ENCODE measurements around the gene MAPK8IP1.

The MAPK8IP1 gene

GRCh38 chr11:45927684-45928413, 42.4 kb downstream of the MAPK8IP1 start:
- DNase-seq: no peak

GRCh38 chr11:45928535-45929215, 43.2 kb downstream of the MAPK8IP1 start:
- no peak for DNase-seq

GRCh38 chr11:45929486-45930030, 44.1 kb downstream of the MAPK8IP1 start:
- DNase-seq: no peak

GRCh38 chr11:45930031-45930794, 44.8 kb downstream of the MAPK8IP1 start:
- DNase-seq: no peak

DNA sequence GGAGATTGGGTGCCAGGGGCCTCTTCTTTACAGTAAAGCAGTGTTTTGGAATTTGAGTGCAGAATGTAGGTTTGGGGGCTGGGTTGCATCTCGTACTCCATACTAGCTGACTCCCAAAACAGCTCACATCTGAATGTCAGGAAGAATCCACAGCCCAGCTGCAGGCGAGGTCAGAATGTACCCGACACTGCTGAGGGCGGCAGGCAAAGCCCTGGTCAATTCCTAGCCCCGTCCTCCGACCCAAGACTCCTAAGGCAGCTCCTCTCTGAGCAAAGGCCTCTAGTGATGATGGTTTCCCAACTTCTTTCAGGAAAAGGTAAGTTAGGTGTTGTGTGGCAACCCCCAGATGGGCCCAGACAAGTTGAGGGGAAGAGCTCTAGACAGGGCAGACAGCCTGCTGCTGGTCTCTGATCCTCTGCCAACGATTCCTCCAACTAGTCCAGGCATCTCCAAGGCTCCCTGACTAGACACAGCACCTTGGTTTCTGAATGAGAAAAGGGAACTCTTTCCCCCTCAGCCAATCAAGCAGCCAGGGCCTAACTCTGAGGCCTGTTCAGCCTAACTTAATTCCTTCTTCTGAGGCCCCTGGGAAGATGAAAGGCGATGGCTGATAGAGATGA, 45.6 kb downstream of the MAPK8IP1 start:
- DNase-seq: no peak

GRCh38 chr11:45931739-45932138, 46.3 kb downstream of the MAPK8IP1 start:
- DNase-seq: no peak

- no peak for DNase-seq
Observed at GRCh38 chr11:45932217-45932616, 46.8 kb downstream of the MAPK8IP1 start.

DNA sequence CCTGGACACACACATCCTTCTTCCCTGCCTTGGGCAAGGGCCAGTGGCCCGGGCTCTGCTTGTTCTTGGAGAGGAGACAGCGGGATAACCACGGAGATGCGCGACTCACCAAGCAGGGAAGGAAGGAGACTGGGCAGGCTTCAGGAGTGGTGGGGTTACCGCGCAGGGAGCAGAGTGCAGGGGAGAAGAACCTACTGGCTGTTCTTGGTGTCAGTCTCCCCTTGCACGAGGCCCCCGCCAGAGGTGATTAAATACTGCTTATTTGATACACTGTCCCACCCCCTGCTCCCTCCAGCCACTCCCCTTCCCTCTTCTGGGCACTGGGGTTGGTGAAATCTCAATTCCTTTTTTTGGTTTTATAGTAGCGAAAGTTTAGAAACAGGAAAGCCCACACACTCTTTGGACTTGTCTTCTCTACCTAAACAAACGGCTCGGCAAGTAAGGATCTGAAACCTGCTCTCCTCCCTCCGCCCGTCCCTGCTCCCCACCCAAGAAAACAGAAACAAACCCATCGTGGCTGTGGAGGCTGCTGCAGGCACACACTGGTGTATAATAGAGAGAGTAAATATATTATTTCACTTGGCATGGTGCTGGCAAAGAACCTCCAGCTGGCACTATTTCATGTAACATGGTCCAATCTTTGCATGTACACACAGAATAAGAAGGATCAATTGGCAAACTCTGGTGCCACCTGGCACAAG, 47.8 kb downstream of the MAPK8IP1 start:
- DNase-seq: no peak

GRCh38 chr11:45933846-45934579, 48.6 kb downstream of the MAPK8IP1 start:
- no peak for DNase-seq

DNA sequence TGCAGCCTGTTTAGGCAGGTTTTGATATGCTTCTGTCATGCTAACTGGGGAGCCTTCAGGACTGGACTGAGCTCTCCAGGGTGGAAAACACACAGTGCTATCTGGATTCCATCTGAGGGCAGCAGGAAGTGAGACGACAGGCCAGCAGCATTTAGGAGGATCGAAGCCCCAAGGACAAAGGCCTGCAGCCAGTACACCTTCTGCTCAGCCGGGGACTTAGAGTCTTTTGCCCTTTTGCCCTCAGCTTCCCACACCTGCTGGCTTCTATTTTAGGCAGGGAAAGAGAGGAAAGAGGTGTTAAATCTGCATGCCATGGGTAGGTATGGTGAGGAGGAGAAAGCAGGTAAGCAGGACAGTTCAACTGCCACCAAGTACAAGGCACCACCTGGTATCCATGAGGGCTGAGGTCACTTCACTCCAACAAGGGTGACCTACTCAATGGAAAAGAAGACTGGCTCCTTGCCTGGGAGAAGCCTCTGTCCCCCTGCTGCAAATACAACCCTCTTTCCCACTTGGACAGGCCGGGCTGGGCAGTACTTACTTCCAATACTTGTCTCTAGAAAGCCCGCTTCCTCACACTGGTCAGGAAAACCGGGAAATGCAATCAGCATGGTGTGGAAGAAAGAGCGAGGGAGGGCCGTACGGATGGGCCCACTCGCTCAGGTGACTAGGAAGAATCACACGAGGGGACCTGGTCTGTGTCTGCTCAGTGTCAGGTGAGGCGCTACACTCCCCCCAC, 49.3 kb downstream of the MAPK8IP1 start:
- DNase-seq: no peak

GRCh38 chr11:45935349-45936064, 50.1 kb downstream of the MAPK8IP1 start:
- DNase-seq: no peak

GRCh38 chr11:45936511-45937054, 51.1 kb downstream of the MAPK8IP1 start:
- DNase-seq: no peak

GRCh38 chr11:45937916-45938315, 52.5 kb downstream of the MAPK8IP1 start:
- DNase-seq: no peak

- no peak for DNase-seq
Observed at GRCh38 chr11:45939836-45940235, 54.4 kb downstream of the MAPK8IP1 start.

DNA sequence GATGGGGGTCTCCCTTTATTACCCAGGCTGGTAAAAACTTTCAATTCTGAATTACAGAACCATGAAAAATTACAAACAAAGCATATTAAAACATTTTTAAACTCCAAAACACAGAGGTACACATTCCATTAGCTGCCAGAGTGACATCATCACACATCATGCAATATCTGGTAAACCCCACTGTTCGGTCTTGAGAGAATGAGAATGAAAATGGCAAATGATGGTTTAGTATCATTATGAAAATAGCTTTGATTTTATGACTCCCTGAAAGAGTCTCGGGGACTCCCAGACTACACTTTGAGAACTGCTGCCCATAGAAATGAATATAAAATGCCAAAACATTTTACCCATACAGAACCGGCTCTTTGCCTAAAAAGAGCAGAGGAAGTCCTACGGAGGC, 55.8 kb downstream of the MAPK8IP1 start:
- DNase-seq: no peak

DNA sequence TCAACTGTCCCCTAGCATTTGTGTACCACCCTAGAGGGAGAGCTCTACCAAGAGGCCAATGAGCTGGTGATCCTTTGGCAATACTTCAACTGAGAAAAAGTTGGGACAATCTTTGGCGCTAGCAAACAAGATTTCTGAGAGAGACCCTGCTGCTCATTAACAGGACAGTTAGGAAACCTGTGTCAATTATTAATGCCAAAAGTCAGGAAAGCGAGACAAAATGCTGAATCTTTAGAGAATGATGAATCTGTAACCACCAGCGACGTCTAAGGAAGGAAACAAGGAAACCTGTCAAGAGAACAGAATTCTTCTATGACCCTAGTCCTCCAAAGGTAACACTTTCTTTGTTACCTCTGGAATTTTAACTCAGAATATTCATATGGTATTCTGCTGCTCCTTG, 56.9 kb downstream of the MAPK8IP1 start:
- no peak for DNase-seq

DNA sequence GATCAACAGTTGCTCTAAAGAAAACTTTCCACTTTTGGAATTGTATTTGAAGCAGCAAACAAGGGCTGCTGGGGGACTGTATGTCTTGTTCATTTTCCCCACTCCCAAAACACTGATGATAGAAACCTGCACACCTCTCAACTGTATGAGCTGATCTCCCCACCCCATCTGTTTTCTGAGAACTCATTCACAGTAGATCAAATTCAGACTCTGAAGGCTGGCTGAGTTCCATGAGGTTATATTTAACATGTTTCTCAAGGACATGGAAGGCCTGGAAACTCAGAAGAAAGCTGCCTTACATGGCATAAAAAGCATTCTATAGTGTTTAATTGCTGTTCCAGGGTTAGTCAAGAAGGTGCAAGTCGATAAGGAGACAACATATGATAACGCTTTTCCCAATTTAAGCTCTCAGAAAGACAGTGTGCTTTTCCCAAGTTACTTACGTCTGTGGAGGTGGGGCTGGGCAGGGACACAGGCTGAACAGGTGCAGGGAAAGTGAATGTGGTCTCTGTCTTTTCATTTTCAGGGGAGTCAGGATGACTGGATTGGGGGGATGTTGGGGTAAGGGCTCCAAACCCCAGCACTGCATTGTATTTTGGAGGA, 60.0 kb downstream of the MAPK8IP1 start:
- DNase-seq: no peak

DNA sequence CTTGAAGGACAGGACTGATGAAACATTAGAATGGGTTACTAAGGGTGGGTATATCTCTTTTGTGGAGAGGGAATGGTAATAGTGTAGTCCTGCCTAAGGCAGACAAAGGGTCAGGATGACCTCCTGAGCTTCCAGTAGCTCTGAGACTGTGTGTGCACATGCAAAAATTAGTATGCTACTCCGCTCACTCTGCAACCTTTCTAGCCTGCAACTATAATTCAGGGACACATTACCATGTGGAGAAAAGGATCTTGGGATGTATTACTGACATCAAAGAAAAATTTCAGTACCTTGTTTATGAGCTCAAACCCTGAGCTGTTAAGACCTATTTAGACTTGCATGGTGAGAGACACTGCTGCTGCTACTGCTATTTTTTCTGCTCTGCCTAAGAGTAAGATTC, 62.4 kb downstream of the MAPK8IP1 start:
- no peak for DNase-seq

DNA sequence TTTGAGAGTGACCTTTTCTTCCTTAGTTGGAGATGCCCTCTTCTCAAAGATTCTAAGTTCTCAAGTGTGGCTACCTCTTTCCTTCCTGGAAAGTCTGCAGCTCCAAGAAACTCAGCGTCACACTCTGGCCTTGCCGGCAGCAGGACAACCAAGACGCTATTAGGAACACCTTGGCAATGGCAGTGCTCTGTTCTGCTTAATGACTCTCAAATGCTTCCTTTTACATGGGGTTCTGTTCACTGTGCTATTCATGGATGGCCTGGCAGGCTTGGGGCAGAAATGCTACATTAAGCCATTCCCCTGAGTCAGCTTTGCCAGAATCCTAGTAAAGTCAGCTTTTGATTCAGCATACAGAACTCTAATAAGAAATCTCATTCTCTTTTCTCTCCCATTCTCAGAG, 62.9 kb downstream of the MAPK8IP1 start:
- DNase-seq: no peak

DNA sequence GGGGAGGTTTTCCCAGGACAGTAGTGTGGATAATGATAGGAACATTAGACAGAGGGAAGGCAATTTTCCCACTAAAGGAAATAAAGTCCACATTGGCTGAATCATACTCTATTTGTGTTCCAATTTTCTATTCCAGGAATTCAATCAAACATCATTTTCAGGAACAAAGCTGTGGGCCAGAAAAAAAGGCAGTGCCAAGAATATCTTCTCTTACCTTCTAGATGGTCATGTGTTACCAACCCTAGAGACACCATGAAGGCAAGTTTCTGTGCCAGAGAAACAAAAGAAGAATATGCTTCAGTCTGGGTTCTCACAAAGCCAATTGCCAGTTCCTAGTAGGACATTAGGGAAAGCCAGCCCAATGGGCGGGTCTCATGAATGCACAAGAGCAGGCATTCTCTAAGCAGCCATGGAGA, 64.5 kb downstream of the MAPK8IP1 start:
- no peak for DNase-seq
